ENCODE measurements around the gene SYK.

Gene SYK

DNA sequence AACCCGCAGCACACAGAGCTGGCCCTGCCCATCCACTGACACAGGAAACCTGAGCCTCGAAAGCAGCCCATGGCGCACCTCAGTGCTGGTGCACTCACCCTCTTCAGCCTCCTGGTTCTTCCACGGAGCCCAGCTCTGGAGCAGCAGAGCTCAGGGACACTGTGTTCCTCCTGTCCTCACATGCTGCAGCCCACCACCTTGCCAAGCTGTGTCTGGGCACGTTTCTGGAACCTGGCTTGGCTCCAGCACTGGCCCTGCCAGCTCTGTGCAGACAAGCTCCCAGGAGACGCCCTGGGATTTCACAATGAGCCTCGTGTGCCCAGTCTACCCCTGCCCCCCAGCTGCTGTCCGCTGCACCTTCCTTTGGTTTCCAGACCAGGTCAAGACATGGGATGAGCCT lies 119.5 kb downstream of the SYK start:
- H3K4me3 ChIP-seq (ENCODE audit: low read depth, low read length) = no peak overlapping the region
- TF ChIP-seq, protein P1, sequence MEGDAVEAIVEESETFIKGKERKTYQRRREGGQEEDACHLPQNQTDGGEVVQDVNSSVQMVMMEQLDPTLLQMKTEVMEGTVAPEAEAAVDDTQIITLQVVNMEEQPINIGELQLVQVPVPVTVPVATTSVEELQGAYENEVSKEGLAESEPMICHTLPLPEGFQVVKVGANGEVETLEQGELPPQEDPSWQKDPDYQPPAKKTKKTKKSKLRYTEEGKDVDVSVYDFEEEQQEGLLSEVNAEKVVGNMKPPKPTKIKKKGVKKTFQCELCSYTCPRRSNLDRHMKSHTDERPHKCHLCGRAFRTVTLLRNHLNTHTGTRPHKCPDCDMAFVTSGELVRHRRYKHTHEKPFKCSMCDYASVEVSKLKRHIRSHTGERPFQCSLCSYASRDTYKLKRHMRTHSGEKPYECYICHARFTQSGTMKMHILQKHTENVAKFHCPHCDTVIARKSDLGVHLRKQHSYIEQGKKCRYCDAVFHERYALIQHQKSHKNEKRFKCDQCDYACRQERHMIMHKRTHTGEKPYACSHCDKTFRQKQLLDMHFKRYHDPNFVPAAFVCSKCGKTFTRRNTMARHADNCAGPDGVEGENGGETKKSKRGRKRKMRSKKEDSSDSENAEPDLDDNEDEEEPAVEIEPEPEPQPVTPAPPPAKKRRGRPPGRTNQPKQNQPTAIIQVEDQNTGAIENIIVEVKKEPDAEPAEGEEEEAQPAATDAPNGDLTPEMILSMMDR (IDR thresholded peaks at IDR 0.05; ENCODE audit: borderline replicate concordance, insufficient read depth, low read depth, low read length) = no peak

DNA sequence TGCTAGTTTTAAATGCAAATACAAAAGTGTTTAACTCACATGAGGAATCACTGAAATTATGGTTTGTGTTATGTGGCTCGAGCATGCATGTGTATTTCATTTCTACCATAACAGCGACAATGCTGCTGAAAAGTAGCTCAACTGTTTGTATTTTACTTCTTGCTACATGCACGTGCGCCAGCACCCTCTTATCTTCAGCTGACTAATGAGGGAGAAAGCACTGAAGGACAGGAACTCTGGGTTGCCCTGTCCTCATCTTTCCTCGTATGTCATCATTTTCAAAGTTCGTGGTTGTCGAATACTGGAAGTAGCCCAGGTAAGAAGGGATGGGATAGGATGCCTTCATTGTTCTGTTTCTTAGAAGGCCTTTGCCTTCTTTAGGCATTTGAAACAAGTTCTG lies 120.3 kb downstream of the SYK start:
- TF ChIP-seq, protein P1 (IDR thresholded peaks at IDR 0.05; ENCODE audit: borderline replicate concordance, insufficient read depth, low read depth, low read length) = no peak
- no peak overlapping the region for H3K4me3 ChIP-seq (ENCODE audit: low read depth, low read length)

DNA sequence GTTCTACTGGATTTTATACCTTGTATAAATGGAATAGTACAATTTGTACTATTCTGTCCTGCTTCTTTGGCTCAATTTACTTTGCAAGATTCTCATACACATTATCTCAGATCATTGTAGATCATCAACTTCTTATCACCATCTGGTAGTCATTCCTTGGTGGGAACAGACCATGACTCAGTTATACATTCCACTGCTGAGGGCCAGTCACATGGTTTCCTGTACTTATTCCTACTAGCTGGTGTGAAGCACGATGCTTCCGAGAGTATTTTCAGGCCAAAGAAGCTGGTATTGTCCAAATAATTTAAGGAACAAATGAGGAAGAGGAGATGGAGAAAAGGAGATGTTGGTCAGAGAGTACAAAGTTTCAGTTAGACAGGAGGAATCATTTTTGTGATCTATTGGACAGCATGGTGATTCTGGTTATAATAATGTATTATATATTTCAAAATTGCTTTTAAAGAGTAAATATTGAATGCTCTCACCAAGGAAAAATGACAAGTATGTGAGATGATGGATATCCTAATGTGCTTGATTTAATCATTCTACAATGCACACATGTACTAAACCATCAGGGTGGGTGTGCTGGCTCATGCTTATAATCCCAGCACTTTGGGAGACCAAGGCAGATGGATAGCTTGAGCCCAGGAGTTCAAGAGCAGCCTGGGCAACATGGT lies 124.1 kb downstream of the SYK start:
- H3K4me3 ChIP-seq (ENCODE audit: low read depth, low read length) = no peak overlapping the region
- TF ChIP-seq, protein P1 (IDR thresholded peaks at IDR 0.05; ENCODE audit: borderline replicate concordance, insufficient read depth, low read depth, low read length) = no peak

GRCh38 chr9:90926936-90927335 lies 125.3 kb downstream of the SYK start:
- no peak overlapping the region for H3K4me3 ChIP-seq (ENCODE audit: low read depth, low read length)
- TF ChIP-seq, protein P1 (IDR thresholded peaks at IDR 0.05; ENCODE audit: borderline replicate concordance, insufficient read depth, low read depth, low read length) = no peak

DNA sequence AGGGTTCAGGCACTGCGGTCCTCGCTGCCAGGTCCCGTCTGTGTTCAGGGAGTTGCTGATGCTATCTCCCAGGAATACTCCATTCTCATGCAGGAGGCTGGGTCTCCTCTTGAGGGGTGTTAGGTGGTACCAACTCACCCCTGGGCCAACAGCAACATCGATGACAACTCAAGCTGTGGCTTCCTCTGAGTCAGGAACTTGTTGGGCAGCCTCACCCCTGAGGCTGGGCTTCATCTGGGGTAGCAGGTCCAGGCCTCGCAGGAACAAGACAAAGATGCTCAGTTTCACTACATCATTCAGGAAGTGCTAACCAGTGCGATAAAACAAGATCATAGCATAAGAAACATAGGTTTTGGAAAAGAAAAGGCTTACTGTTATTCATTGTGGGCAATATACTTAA lies 125.9 kb downstream of the SYK start:
- TF ChIP-seq, protein P1 (IDR thresholded peaks at IDR 0.05; ENCODE audit: borderline replicate concordance, insufficient read depth, low read depth, low read length) = no peak
- H3K4me3 ChIP-seq (ENCODE audit: low read depth, low read length) = no peak overlapping the region

DNA sequence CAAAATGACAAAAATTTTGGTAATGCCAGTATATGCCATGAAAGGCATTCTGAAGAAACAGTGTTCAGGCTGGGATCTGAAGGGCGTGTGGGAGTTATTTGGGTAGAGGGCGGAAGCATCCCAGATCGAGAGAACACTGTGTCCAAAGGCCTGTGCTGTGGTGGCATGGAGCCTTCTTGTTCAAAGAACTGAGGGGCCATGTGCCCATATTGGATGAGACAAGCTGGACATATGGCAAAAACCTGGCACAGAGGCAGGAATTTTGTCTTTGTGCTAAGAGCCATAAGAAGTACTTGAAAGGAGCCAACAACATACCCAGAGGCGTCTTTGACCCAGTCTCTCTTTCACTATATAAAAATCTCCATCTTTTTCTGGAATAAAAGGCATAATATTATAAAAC lies 128.0 kb downstream of the SYK start:
- TF ChIP-seq, protein P1 (IDR thresholded peaks at IDR 0.05; ENCODE audit: borderline replicate concordance, insufficient read depth, low read depth, low read length) = no peak

DNA sequence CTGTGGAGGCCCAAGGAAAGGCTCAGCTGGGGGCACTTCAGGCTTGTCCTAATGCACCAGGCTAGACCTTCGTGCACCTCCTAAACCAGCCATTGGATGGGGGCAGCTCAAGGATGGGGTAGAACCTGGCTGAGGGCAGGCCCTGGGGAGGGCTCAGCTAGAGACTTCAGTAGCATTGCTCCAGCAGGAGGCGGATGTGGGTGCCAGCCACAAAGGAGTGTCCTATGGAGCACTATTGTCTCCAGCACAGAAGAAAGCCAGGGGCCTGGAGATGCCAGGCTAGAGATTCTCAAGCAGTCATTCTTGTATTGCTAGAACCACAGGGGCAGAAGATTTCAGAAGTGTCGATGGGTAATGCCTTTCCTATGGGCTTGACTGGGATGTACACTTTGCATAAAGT lies 131.8 kb downstream of the SYK start:
- H3K4me3 ChIP-seq (ENCODE audit: low read depth, low read length) = no peak overlapping the region
- TF ChIP-seq, protein P1 (IDR thresholded peaks at IDR 0.05; ENCODE audit: borderline replicate concordance, insufficient read depth, low read depth, low read length) = no peak

More for the DNA sequence above, 128.0 kb downstream of the SYK start:
- no peak overlapping the region for H3K4me3 ChIP-seq (ENCODE audit: low read depth, low read length)
